GM12892 (cell line): ENCODE data around the gene PARD3.

Experiments
- POLR2A ChIP-seq: IDR thresholded peaks from 2 replicates; pipeline ENCODE4 v1.6.1; 2011; ENCODE audit warnings: low read depth, low read length, control low read depth
- TAF1 ChIP-seq: IDR thresholded peaks from 2 replicates; pipeline ENCODE4 v1.6.1; 2011; ENCODE audit warnings: low read depth, mild to moderate bottlenecking, control low read depth, low read length, borderline replicate concordance

DNA sequence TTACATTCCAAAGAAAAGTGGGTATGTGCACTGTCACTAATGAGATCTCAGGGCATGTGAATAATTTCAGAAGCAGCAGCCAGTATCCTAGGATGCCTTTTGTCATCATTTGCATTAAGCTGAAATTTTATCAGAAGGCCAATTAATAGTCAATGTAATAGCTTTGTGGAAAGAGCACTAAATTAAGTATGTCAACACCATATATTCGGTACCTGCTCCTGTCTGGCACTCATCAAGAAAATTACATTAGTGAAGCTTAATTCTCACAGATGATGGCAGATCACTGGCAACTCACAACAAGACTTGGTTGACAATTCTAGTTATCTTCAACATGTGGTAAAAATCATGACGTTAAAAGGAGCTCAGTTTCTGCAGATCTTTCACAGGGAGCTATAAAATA is 271.4 kb downstream of the PARD3 start:
- TF ChIP-seq POLR2A (no peak), TAF1 (no peak)
